ENCODE measurements around the gene TLE4.

- TF ChIP-seq CTCF (IDR thresholded peaks at IDR 0.05) (no peak), EP300 (IDR thresholded peaks at IDR 0.05) (no peak), POLR2A (IDR thresholded peaks at IDR 0.05) (peak in 2 of 4 donors; percentile 98), POLR2AphosphoS5 (IDR thresholded peaks at IDR 0.05) (peak; percentile 98 to 100 (median 100))
Observed at GRCh38 chr9:79571309-79572031, at the start of gene TLE4.

Measured in stomach (tissue), 4 donors.